NCI-H446 (cell line): ENCODE data around the gene C12orf60.

Source experiments
- DNase-seq, 2 experiments: peaks; one replicate each; lab custom pipeline; 2025; lab: John Stamatoyannopoulos, UW

C12orf60 gene

GRCh38 chr12:14834509-14834908 lies 31.0 kb downstream of the C12orf60 start:
- peak in 1 of 2 experiments; percentile 63 for DNase-seq

GRCh38 chr12:14836336-14837210 lies 33.1 kb downstream of the C12orf60 start:
- no peak for DNase-seq

GRCh38 chr12:14839262-14839661 lies 35.8 kb downstream of the C12orf60 start:
- DNase-seq = no peak

GRCh38 chr12:14840616-14841015 lies 37.1 kb downstream of the C12orf60 start:
- no peak for DNase-seq

GRCh38 chr12:14841761-14842160 lies 38.3 kb downstream of the C12orf60 start:
- no peak for DNase-seq

- DNase-seq = no peak
Measured at GRCh38 chr12:14842315-14842714, 38.8 kb downstream of the C12orf60 start.

- DNase-seq = no peak
Measured at GRCh38 chr12:14843425-14843887, 40.0 kb downstream of the C12orf60 start, which contains the start of gene ART4. TSS of gene ART4 (minus strand) at chr12:14843526. CDS start at chr12:14843113, 413 bp downstream.

- DNase-seq = no peak
Measured at GRCh38 chr12:14844401-14844800, 40.9 kb downstream of the C12orf60 start.

- DNase-seq = peak; percentile 48 to 76
Measured at GRCh38 chr12:14845350-14845750, 41.9 kb downstream of the C12orf60 start.

- DNase-seq = no peak
Measured at GRCh38 chr12:14846042-14846587, 42.6 kb downstream of the C12orf60 start.

- peak in 1 of 2 experiments; percentile 23 for DNase-seq
Measured at GRCh38 chr12:14846876-14847580, 43.6 kb downstream of the C12orf60 start.

GRCh38 chr12:14849661-14850060 lies 46.2 kb downstream of the C12orf60 start:
- DNase-seq = no peak

- no peak for DNase-seq
Measured at GRCh38 chr12:14850929-14851663, 47.6 kb downstream of the C12orf60 start.

- no peak for DNase-seq
Measured at GRCh38 chr12:14852880-14853279, 49.4 kb downstream of the C12orf60 start.

- peak in 1 of 2 experiments; percentile 32 for DNase-seq
Measured at GRCh38 chr12:14853961-14854360, 50.5 kb downstream of the C12orf60 start.

- no peak for DNase-seq
Measured at GRCh38 chr12:14854586-14855183, 51.2 kb downstream of the C12orf60 start.

GRCh38 chr12:14858513-14858912 lies 55.0 kb downstream of the C12orf60 start:
- no peak for DNase-seq

- no peak for DNase-seq
Measured at GRCh38 chr12:14860490-14860889, 57.0 kb downstream of the C12orf60 start.

GRCh38 chr12:14868916-14869506 lies 65.5 kb downstream of the C12orf60 start:
- DNase-seq = no peak

GRCh38 chr12:14871247-14871646 lies 67.8 kb downstream of the C12orf60 start:
- DNase-seq = no peak

- DNase-seq = no peak
Measured at GRCh38 chr12:14871886-14872285, 68.4 kb downstream of the C12orf60 start.
